HG02970 (cell line): ENCODE results near the gene NTRK2.

Experiments
- ATAC-seq: cut with Tn5 transposase; IDR thresholded peaks from one replicate; pipeline ENCODE4 v1.9.1; 2021; ENCODE audit warnings: mild to moderate bottlenecking, moderate library complexity, moderate number of reproducible peaks; ENCODE audit not compliant: unreplicated experiment, low FRiP score

The NTRK2 gene

DNA sequence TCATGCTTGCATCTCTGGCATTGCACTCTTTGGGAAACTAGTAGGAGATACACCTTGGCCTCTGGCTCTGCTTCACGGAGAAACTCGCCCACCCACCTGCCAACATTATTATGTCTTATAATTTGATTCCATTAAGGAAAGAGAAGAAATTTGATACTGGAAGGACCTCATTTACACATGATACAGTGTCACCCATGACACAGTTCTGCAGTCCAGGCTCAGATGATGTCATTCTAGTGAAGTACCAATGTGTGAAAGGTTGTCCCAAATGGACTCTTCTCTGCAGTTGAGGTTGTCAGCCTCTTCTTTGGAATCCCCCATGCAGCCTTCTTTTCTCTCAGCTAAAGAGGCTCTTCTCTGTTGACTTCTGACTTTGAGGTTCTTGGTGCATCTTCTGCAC lies 329.1 kb downstream of the NTRK2 start:
- ATAC-seq = no peak

DNA sequence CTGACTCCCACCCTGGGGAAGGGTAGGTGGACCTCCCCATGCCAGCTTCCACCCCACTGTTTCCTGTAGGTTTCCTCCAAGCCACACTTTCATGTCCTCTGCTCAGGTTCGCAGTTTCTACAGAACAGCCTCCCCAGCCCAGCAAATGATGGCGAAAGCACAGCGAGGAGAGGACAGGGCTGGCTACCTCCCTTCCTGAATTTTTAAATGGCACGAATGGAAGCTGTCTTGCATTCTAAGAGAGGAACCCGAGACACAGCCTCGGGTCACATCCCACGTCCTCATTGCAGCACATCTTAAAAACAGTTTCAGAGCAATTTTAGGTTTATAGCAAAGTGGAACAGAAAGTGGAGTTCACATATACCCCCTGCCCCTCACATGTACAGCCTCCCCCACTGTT lies 330.3 kb downstream of the NTRK2 start:
- ATAC-seq = no peak

DNA sequence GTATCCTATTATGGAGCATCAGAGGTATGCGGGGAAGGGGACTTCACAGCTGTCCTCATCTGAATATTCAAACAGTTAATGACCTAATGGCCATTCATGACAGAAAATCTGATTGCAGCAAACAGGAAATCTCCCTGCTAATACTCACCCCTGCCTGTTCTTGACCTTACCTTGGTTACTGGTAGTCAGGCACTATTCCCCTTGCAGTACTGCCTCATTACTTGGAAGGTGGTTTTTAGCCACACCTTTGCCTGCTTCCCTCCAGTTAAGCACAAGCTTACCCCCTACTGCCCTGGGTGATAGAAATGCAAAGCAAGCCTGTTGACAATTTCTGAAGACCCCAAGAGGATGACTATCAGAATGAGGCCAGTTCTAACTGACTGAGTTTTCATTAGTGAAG lies 332.4 kb downstream of the NTRK2 start:
- no peak for ATAC-seq

DNA sequence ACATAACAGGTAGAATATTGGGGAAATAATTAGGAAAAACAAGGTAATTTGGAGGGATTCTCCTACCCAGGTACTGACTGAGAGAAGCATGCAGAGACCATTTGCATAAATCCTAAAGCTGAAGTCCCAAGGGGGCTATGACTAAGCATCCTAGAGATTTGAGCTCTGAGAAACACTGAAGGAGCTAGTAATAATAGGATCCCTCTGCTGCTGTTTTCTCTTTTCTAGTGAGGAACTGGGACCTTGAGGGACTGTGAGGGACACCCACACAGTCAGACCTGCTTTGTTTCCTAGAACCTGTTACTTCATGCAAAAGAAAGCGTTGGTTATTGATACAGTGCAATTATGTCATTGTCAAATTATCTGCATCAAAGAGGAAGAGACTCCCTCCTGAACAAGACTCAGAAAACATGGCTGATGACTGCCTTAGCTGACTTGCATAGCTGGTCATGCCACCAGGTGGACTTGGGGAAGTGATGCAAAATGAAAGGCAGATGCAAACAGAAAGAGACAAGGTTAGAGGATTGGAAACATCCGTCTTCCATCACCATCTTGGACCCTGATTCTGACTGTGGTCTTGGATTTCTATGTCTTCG lies 335.4 kb downstream of the NTRK2 start:
- ATAC-seq = no peak

DNA sequence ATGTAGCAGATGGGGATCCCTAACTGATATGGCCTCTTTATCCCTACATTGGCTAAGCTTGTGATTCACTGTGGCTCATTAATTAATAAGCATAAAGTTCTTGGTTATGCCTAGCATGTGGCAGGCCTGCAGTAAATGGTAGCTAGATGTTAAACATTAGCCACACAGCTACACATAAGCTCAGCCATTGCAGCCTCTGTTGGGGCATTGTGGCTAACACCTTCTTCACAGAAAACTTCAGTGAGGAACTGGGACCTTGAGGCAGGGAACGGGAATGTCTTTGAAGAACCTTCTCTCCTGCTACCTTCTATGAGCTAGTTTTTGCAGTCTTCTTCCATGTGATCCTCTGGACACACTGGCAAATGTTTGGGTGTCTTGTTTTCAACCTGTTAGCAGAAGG lies 338.2 kb downstream of the NTRK2 start:
- no peak for ATAC-seq

DNA sequence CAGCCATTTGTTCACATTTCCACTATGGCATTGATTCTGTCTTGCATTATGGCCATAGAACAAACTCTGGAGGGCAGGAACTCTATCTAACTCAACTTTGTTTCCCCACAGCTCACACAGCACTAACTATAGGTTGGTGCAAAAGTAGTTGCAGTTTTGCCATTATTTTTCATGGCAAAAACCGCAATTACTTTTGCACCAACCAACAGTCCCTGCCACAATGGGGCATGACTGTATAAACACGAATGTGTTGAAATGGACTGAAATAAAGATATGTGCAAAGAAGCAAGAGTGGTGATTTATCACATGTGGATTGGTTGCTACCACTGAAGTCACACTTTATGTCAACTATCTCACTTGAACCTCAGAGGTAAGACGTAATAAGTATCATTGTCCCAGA lies 338.7 kb downstream of the NTRK2 start:
- no peak for ATAC-seq

DNA sequence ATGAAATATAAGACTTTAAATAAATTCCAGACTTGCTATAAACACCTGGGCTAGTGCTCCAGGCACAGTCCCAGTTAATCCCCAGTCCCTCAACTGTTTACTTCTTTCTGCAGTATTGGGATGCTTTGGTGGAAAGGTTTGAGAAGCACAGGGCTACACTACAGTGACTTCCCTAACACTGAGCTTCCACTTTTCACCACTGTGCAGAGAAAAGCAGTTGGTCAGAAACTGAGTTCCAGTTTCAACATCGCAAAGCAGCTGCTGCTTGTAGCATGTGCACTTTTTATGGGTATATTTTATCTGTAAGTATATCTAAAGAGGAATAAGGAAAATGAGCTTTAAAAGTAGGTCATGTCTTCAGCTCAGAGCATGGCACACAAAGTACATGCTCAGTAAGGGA lies 339.7 kb downstream of the NTRK2 start:
- no peak for ATAC-seq

DNA sequence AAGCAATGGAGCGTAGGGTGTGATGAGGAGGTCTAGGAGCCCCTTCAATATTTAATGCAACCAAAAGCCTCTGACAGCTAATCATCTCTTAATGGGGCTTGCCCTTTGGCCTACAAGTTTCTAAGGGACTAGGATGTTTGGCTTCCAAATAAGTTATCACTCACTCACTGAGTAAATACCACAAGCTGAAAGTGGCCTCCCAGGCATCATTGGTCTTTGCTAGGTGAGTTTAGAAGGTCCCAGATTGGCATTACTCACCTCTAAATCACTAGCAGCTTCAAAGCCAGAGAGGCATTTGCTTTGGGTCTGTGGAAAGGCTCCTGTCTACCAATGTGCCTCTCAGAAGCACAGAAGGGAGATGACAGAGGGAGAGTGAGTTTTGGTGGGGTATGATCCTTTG lies 344.2 kb downstream of the NTRK2 start:
- ATAC-seq = no peak

DNA sequence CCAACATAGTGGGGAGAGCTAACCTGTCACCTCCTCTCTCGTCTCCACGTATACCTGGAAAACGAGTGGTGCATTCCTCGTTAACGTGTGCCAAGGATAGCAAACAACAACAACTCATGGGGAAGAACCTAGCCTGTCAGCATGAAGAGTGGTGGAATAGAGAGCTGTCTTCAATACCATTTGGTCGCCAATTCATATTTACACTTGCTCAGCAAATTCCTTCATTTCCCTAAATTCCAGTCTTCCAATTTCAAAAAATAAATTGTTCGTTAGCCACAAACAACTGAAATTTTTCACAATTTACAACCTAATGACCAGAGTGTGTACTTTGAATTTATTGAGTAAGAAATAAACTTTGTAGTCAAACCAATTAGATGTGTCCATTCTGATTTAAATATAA lies 344.8 kb downstream of the NTRK2 start:
- ATAC-seq = no peak

DNA sequence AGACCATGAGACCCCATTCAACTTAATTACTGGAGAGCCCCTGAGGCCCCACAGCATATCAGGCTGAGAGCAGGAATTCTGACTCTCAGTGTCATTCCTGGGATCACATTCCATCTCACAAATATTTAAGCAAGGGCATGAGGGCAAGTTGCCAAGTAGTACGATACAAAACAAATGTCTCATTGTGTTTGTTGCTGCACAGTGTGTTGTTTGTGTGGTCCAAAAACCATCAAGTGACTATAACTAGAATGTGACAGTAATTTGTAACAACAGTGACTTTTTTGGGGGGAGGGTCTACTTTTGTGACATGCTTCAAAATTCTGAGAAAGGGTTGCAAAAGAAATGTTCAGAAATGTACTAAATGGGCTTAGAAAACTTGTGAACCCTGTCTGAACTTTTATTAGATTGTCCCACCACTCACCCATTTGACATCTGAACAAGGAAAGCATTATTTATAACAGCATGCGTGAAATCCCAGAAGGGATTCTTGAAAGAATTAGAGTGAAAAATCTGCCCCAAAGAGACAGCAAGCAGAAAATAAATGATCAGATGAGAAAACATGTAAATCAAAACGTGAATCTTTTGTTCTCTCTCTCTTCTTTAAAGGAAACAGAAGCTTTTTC lies 347.0 kb downstream of the NTRK2 start:
- no peak for ATAC-seq

DNA sequence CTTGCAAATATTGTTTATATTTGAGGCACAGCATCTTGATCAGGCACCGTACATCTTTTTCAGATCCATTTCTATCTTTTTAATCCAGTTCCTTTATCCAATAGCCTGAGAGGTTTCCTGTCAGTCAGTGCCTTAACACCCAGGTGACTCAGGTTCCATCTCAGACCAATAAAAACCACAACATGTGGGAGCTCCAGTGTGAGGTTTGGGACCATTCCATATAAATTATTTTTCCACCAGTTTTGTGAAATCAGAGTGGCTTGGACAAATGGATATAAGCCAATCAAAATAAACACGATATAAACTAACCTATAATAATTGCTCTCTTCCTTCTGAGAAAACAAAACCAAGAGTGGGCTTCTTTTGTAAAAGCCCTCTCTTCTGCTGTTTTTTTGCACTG lies 351.3 kb downstream of the NTRK2 start:
- ATAC-seq = no peak

DNA sequence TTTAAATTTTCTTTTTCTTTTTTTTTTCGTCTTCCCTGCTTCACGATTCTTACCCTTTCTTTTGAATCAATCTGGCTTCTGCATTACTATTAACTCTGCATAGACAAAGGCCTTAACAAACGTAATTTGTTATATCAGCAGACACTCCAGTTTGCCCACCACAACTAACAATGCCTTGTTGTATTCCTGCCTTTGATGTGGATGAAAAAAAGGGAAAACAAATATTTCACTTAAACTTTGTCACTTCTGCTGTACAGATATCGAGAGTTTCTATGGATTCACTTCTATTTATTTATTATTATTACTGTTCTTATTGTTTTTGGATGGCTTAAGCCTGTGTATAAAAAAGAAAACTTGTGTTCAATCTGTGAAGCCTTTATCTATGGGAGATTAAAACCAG lies 352.2 kb downstream of the NTRK2 start:
- no peak for ATAC-seq

DNA sequence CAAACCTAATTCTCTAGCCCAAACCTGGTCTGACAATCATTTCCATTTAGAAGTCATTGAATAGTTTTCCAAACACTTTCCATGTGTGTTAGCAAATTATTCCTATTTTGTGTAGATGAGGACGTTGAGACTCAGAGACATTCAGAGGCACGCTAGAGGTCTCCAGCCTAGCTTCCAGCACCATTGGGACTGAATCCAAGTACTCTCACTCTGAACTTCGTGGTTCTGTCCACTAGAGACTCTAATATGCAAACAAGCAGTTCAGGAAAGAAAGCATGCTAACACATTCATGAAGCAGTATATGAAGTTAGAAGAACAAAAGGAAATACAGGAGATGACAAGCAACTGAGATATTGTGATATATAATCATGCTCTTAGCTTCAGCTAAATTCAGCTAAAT lies 354.8 kb downstream of the NTRK2 start:
- no peak for ATAC-seq

DNA sequence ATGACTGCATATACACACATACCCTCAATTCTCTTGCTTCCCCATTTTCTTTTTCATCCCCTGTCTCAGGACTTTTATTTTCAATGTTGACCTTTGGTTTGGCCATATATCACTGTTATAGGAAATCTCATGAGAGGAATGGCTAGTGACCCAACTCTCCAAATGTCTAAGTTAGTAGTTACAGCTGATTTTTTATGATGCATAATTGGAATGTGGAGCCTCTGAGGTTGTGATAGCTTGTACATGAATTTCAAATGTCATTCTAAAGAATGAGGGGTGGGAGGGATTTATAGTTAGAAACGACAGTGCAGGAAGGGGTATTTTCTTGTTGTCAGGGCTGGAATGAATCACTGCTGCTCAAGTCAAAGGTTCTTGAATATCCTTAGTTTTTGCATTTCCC lies 356.1 kb downstream of the NTRK2 start:
- no peak for ATAC-seq

DNA sequence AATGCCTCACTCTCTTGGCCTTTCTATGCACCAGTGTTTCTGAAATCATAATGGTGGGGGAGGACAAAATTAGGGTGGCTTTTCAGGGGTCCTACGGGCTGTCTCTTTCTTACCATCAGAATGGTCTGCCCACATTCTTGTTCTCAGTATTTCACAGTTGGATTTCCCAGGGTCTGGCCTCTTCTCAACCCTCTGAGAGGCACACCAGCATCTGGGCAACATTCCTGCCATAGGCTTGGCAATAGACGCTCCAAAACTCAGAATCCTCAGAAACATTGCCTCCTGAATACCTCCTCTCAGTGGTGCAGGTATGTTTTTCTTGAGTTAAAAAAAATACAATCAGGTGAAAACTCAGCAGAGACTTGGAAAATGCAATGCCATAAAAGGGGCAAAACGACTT lies 358.3 kb downstream of the NTRK2 start:
- ATAC-seq = no peak

DNA sequence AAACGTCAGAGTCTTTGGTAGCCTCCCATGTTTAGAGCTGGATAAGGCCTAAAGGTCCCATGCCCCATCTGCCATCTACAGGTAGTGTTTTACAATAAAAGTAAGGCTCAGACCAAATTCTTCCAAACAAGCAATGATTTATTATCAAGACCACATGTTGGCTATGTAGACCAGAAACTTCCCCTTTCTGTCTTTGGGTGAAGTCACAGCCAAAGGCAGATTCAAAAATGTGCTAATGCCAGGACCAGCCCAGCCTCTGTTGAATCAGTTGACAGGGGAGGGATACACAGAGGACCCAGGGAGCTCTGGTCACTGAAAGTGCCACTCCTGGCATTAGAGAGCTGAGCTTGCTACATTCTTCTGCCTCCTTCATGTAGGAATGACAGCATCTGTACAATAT lies 360.8 kb downstream of the NTRK2 start:
- no peak for ATAC-seq

DNA sequence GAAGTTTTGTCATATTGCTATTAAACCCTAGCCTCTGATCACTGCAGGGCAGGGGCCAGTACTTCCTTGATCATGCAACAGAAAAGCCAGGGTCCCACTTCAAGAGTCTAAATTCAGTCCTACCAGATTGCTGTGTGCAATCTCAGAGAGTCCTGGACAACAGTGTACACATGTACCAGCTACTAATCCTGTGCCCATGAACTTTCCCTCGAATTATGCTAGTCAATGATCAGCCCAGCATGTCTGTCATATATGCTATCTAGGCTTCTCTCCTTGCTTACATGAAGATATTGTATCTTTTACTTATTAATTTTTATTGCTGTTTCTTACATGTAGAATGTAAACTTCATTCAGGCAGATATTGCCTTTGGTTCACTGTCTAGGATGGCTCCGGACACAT lies 367.0 kb downstream of the NTRK2 start:
- ATAC-seq = no peak

DNA sequence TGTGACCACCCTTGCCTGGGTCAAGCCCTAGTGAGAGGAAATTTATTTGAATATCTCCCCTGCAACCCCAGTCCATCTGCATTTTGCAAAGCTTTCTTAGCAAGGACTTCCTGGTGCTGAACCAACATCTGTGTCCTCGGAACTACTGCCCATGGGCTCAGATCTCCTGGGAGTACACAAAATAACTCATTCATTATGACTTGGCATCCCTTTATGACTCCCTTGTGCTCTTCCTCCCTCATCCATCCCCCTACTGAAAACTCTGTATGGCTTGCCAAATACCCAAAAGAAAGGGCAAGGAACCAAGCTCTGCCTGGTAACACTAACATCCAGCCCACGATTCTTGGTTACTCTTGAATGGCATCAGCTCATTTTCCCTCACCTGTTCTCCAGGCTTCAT lies 368.5 kb downstream of the NTRK2 start:
- ATAC-seq = no peak

DNA sequence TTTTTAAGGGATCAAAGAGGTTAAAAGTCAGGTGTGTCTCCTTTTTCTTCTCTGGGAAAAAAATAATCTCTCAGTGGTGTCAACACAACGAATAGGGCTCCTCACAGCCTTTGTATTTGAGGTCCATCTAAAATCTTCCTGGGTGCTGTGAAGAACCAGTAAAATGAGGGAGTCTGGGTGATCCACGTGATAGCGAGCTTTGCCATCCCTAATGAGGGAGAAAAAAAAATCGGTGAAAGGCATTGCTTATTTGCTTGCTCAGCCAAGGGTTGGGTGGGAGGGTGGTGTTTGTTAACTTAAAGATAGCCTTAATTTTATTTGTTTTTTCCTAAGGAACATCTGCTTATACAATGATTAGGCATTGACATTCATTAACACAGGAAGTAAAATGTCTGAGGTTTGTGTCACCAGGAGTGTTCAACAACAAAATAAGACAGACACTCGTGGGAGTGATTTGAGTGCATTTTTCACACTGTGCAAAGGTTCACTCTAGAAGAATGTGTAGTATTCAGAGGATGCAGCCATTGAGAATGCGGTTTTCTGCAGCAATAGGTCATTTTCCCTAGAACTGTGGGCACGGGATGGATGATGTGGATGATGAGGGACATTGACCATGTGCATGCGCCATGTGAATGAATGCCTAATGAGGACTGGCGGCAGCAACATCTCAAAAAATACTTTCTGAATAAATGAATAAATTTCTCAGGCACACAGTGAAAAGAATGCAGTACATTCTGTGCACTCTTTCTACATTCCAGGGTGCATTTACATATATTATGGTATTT lies 369.5 kb downstream of the NTRK2 start:
- no peak for ATAC-seq

DNA sequence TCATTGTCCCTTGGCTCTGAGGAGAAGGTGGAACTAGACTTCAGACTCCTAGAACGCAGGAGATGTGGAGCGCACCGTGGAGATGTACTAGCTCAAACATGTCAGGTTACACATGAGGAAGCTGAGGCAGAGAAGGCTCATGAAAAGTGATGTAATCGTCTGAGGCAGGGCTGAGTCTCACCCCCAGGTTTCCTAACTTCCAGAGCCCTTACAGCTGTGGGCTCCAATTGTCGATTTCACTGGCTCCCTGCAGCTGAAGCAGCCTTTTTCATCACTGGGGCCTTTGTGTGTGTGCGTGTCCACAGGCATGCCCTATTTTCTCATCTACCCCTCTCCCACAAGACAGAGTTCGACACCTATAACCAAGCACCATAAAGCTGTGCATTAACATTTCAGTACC lies 370.6 kb downstream of the NTRK2 start:
- no peak for ATAC-seq

DNA sequence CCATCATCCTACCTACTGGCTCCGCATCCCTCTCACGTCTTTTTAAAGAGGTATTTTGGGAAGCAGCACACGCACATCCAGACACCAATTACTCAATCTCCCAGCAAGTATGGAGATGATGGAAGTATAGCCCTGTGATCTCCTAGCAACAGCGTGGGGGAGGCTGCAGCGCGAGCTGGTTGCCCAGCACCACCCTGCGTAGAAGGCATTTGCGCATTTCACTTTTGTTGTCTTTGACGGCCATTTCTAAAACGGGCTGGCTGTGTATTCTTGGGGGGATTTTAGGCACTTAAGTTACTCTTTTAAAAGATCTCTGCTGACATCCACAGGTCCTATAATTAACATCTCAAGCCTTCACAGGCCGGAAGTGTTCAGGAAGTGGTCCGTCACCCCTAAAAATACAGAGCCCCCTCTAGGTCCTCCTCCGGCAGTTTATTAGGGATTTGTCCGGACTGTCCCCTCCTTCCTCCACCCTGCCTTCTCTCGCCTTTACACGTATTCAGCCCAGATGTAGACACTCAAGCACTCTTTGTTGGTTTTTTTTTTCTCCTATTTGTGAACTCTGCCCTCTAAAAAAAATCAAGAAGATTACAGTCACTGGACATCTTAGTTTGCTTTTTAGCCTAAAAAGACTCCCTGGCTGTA lies 371.4 kb downstream of the NTRK2 start:
- ATAC-seq = no peak
